K562 (cell line): ENCODE data around the gene RETN. TPM values are rescaled to one million over a fixed set of nuclear protein-coding genes. Genes with fewer than 3 reads are reported as not detected.

ENCODE experiments used
- ATF2 ChIP-seq: sonication (generic); formaldehyde crosslinking; IDR thresholded peaks from 2 replicates; pipeline ENCODE4 v1.8.1; 2022; ENCODE audit warnings: missing genetic modification reagents
- CHD4 ChIP-seq: fragments of 200-600 bp; sonication (generic); IDR thresholded peaks from 3 replicates; pipeline ENCODE4 v1.6.1; 2012; ENCODE audit warnings: low read depth, mild to moderate bottlenecking, mixed read lengths, low read length, inconsistent platforms; ENCODE audit not compliant: insufficient read depth, insufficient replicate concordance, poor library complexity, severe bottlenecking
- DNMT1 ChIP-seq: fragments of 450-650 bp; IDR thresholded peaks from 2 replicates; pipeline ENCODE4 v1.6.1; 2016; ENCODE audit warnings: antibody characterized with exemption, mild to moderate bottlenecking
- MCM5 ChIP-seq: fragments of 450-650 bp; IDR thresholded peaks from 2 replicates; pipeline ENCODE4 v1.6.1; 2016; ENCODE audit warnings: low read depth
- MNT ChIP-seq, 2 experiments: fragments of 450-650 bp; conservative IDR thresholded peaks; 2 replicates each; pipeline ENCODE4 v1.6.1; 2017; ENCODE audit warnings: mild to moderate bottlenecking in 2 of 2, moderate library complexity in 2 of 2
- RREB1 ChIP-seq: fragments of 250-450 bp; sonication (Bioruptor Pico); IDR thresholded peaks from 2 replicates; pipeline ENCODE4 v1.4.0; 2020
- SNAPC5 ChIP-seq: fragments of 250-450 bp; sonication (Bioruptor Pico); IDR thresholded peaks from 2 replicates; pipeline ENCODE4 v1.8.0; 2021; ENCODE audit warnings: moderate library complexity, mild to moderate bottlenecking, inconsistent platforms
- TCF7L2 ChIP-seq: fragments of 150-350 bp; IDR thresholded peaks from 2 replicates; pipeline ENCODE4 v1.6.1; 2016; ENCODE audit warnings: low read depth, mild to moderate bottlenecking, low read length, moderate library complexity
- ZNF184 ChIP-seq: sonication (generic); formaldehyde crosslinking; IDR thresholded peaks from 2 replicates; pipeline ENCODE4 v1.5.0; 2020; ENCODE audit warnings: missing genetic modification reagents
- ZNF639 ChIP-seq, 2 experiments: fragments of 200-800 bp in 1 of 2; sonication (Bioruptor generic) in 1 of 2; sonication (generic) in 1 of 2; formaldehyde crosslinking in 1 of 2; IDR thresholded peaks in 1 of 2; conservative IDR thresholded peaks in 1 of 2; 2 replicates each; pipeline versions ENCODE4 v1.5.0 to v1.6.1; 2016 to 2020; ENCODE audit warnings: missing compliant biosample characterization in 1 of 2, missing genetic modification characterization in 1 of 2, missing genetic modification reagents in 1 of 2
- ZNF766 ChIP-seq: fragments of 200-800 bp; sonication (Bioruptor generic); conservative IDR thresholded peaks from 2 replicates; pipeline ENCODE4 v1.6.1; 2016; ENCODE audit warnings: missing genetic modification characterization, missing compliant biosample characterization
- polyA plus RNA-seq, 8 experiments: library from polyadenylated mRNA; depleted of rRNA in 4 of 8; stranded (reverse) in 5 of 8; unstranded in 3 of 8; fragments of >200 nt; fragmentation: Nextera tagmentation in 2 of 8; fragmentation: Illumina TruSeq in 1 of 8; extraction: Ambion mirVana in 2 of 8; extraction: Trizol in 1 of 8; gene quantifications; 2 replicates each; pipeline versions ENCODE4 v1.2.1 to v1.2.3, GENCODE V29; 2011 to 2014; ENCODE audit warnings: inconsistent platforms in 1 of 8, missing spikeins in 1 of 8
- total RNA-seq, 7 experiments: library from RNA; depleted of rRNA in 6 of 7; stranded (reverse); fragments of >200 nt in 6 of 7; fragmentation: Illumina TruSeq in 2 of 7; extraction: Trizol in 2 of 7; gene quantifications; 2 replicates each; pipeline versions ENCODE4 v1.2.1 to v1.2.3, GENCODE V29; 2011 to 2021; ENCODE audit warnings: low replicate concordance in 1 of 7

RETN gene
- total and polyA plus RNA-seq, 9 of the 15 experiments (the other 6 are each of a cell fraction or from before 2014, with no cell fraction given) = not detected

- TF ChIP-seq MNT (conservative IDR thresholded peaks at IDR 0.05) (peak; percentile 79 to 88), DNMT1 (no peak), ATF2 (no peak), SNAPC5 (CRISPR knock-in tag) (no peak), CHD4 (no peak), ZNF184 (no peak), ZNF639 (CRISPR knock-in tag; conservative IDR thresholded peaks at IDR 0.05 in 1 of 2, IDR thresholded peaks at IDR 0.05 in 1 of 2) (0 out of 4 replicates have a peak, but pooled peaks of 1 of the 2 experiments have one; percentile 72), TCF7L2 (no peak), ZNF766 (CRISPR knock-in tag) (no peak), RREB1 (no peak), MCM5 (no peak)
Observed at GRCh38 chr19:7636691-7637373, 32.0 kb upstream of the RETN start, which contains the start of gene STXBP2 (continued).
